ENCODE measurements around the gene DGKH.

The DGKH gene

GRCh38 chr13:42277618-42278276 is 229.3 kb downstream of the DGKH start:
- H3K9ac ChIP-seq: no peak overlapping the region
- no peak overlapping the region for H3K4me3 ChIP-seq (IDR thresholded peaks at IDR 0.05; ENCODE audit: insufficient read depth, low read depth, low read length)
- no peak for TF ChIP-seq CTCF (conservative IDR thresholded peaks at IDR 0.05; ENCODE audit: low read depth, low read length)
- no peak overlapping the region for H3K4me2 ChIP-seq
- H4K20me1 ChIP-seq (ENCODE audit: insufficient read depth): no peaks in the 10 kb centered on the region
- H3K36me3 ChIP-seq (ENCODE audit: insufficient read depth): no peaks in the 10 kb centered on the region
- H3K27ac ChIP-seq: no peak overlapping the region
- no peaks in the 10 kb centered on the region for H3K27me3 ChIP-seq (ENCODE audit: insufficient read depth, low read depth)
- 0 out of 2 replicates have a peak, but pooled peaks cover 6% of the 10 kb centered on the region for H3K79me2 ChIP-seq (ENCODE audit: insufficient read depth, low read depth)
- H3K4me1 ChIP-seq (ENCODE audit: low read depth, poor library complexity, severe bottlenecking): no peaks in the 10 kb centered on the region
- H2AFZ ChIP-seq (ENCODE audit: low read depth): no peak overlapping the region

- Histone ChIP-seq H3K27me3 (ENCODE audit: insufficient read depth, low read depth) (no peaks in the 10 kb centered on the region), H3K27ac (no peak overlapping the region), H3K36me3 (ENCODE audit: insufficient read depth) (no peaks in the 10 kb centered on the region), H3K9ac (no peak overlapping the region), H3K79me2 (ENCODE audit: insufficient read depth, low read depth) (no peaks in the 10 kb centered on the region), H3K4me2 (no peak overlapping the region), H4K20me1 (ENCODE audit: insufficient read depth) (no peaks in the 10 kb centered on the region), H3K4me3 (IDR thresholded peaks at IDR 0.05; ENCODE audit: insufficient read depth, low read depth, low read length) (no peak overlapping the region), H2AFZ (ENCODE audit: low read depth) (no peak overlapping the region), H3K4me1 (ENCODE audit: low read depth, poor library complexity, severe bottlenecking) (no peaks in the 10 kb centered on the region)
- TF ChIP-seq CTCF (conservative IDR thresholded peaks at IDR 0.05; ENCODE audit: low read depth, low read length): no peak
Measured at GRCh38 chr13:42279080-42279479, 230.6 kb downstream of the DGKH start.

- H4K20me1 ChIP-seq (ENCODE audit: insufficient read depth): no peaks in the 10 kb centered on the region
- H3K27ac ChIP-seq: no peak overlapping the region
- TF ChIP-seq CTCF (conservative IDR thresholded peaks at IDR 0.05; ENCODE audit: low read depth, low read length): no peak
- no peak overlapping the region for H2AFZ ChIP-seq (ENCODE audit: low read depth)
- H3K4me1 ChIP-seq (ENCODE audit: low read depth, poor library complexity, severe bottlenecking): no peaks in the 10 kb centered on the region
- no peak overlapping the region for H3K4me2 ChIP-seq
- no peaks in the 10 kb centered on the region for H3K36me3 ChIP-seq (ENCODE audit: insufficient read depth)
- no peak overlapping the region for H3K9ac ChIP-seq
- H3K79me2 ChIP-seq (ENCODE audit: insufficient read depth, low read depth): no peaks in the 10 kb centered on the region
- H3K27me3 ChIP-seq (ENCODE audit: insufficient read depth, low read depth): no peaks in the 10 kb centered on the region
- no peak overlapping the region for H3K4me3 ChIP-seq (IDR thresholded peaks at IDR 0.05; ENCODE audit: insufficient read depth, low read depth, low read length)
Measured at GRCh38 chr13:42279986-42280385, 231.5 kb downstream of the DGKH start.

GRCh38 chr13:42280537-42280936 is 232.1 kb downstream of the DGKH start:
- no peak overlapping the region for H3K4me2 ChIP-seq
- H3K4me3 ChIP-seq (IDR thresholded peaks at IDR 0.05; ENCODE audit: insufficient read depth, low read depth, low read length): no peak overlapping the region
- no peaks in the 10 kb centered on the region for H3K27me3 ChIP-seq (ENCODE audit: insufficient read depth, low read depth)
- no peak overlapping the region for H3K27ac ChIP-seq
- H4K20me1 ChIP-seq (ENCODE audit: insufficient read depth): no peaks in the 10 kb centered on the region
- no peak overlapping the region for H2AFZ ChIP-seq (ENCODE audit: low read depth)
- no peak for TF ChIP-seq CTCF (conservative IDR thresholded peaks at IDR 0.05; ENCODE audit: low read depth, low read length)
- no peak overlapping the region for H3K9ac ChIP-seq
- no peaks in the 10 kb centered on the region for H3K36me3 ChIP-seq (ENCODE audit: insufficient read depth)
- no peaks in the 10 kb centered on the region for H3K4me1 ChIP-seq (ENCODE audit: low read depth, poor library complexity, severe bottlenecking)
- H3K79me2 ChIP-seq (ENCODE audit: insufficient read depth, low read depth): no peaks in the 10 kb centered on the region
